GM23248 (cell line): Measurements from ENCODE around the gene TMEM43. TPM values are rescaled to one million over a fixed set of nuclear protein-coding genes. Genes with fewer than 3 reads are reported as not detected.
"Not testable (repeated sequence)": the region's sequence is repeated elsewhere in the genome, so short reads cannot be mapped to it uniquely, and the experiment has no call there.

Experiments used
- DNase-seq: peaks from one replicate; pipeline ENCODE4 v3.0.0-alpha.2; 2015
- H2AFZ ChIP-seq: fragments of 200-600 bp; sonication (generic); 2 replicates; pipeline ENCODE4 v1.6.1; 2016; ENCODE audit warnings: antibody characterized with exemption
- H3F3A ChIP-seq: fragments of 200-600 bp; sonication (generic); 2 replicates; pipeline ENCODE4 v1.6.1; 2016; ENCODE audit warnings: mild to moderate bottlenecking, antibody characterized with exemption, mixed run types; ENCODE audit not compliant: insufficient read depth
- H3K27ac ChIP-seq: fragments of 200-600 bp; sonication (generic); 2 replicates; pipeline ENCODE4 v1.5.1; 2016; ENCODE audit warnings: mild to moderate bottlenecking
- H3K27me3 ChIP-seq: fragments of 200-600 bp; sonication (generic); replicated peaks from 2 replicates; pipeline ENCODE4 v1.6.1; 2016; ENCODE audit warnings: mild to moderate bottlenecking; ENCODE audit not compliant: insufficient read depth
- H3K36me3 ChIP-seq: fragments of 200-600 bp; sonication (generic); 2 replicates; pipeline ENCODE4 v1.6.1; 2016; ENCODE audit warnings: low read depth, mild to moderate bottlenecking
- H3K4me1 ChIP-seq: fragments of 200-600 bp; sonication (generic); 2 replicates; pipeline ENCODE4 v1.6.1; 2016; ENCODE audit warnings: mild to moderate bottlenecking; ENCODE audit not compliant: insufficient read depth
- H3K4me2 ChIP-seq: fragments of 200-600 bp; sonication (generic); one replicate; pipeline ENCODE4 v1.6.1; 2016; ENCODE audit warnings: mild to moderate bottlenecking; ENCODE audit not compliant: unreplicated experiment
- H3K4me3 ChIP-seq: fragments of 200-600 bp; sonication (generic); 2 replicates; pipeline ENCODE4 v1.5.1; 2016; ENCODE audit warnings: mild to moderate bottlenecking
- H3K79me2 ChIP-seq: fragments of 200-600 bp; sonication (generic); 2 replicates; pipeline ENCODE4 v1.6.1; 2016; ENCODE audit warnings: mild to moderate bottlenecking; ENCODE audit not compliant: insufficient read depth
- H3K9ac ChIP-seq: fragments of 200-600 bp; sonication (generic); 2 replicates; pipeline ENCODE4 v1.6.1; 2016; ENCODE audit warnings: mild to moderate bottlenecking
- H3K9me2 ChIP-seq: fragments of 200-600 bp; sonication (generic); 2 replicates; pipeline ENCODE4 v1.6.1; 2016; ENCODE audit warnings: mixed run types, mild to moderate bottlenecking, moderate library complexity; ENCODE audit not compliant: insufficient read depth
- H3K9me3 ChIP-seq: fragments of 200-600 bp; sonication (generic); one replicate; pipeline ENCODE4 v1.6.1; 2017; ENCODE audit warnings: low read depth
- H4K20me1 ChIP-seq: fragments of 200-600 bp; sonication (generic); 2 replicates; pipeline ENCODE4 v1.6.0; 2016; ENCODE audit not compliant: insufficient read depth
- EZH2 ChIP-seq: fragments of 200-600 bp; sonication (generic); IDR thresholded peaks from 2 replicates; pipeline ENCODE4 v1.6.1; 2018; ENCODE audit warnings: antibody characterized with exemption, mild to moderate bottlenecking; ENCODE audit not compliant: insufficient read depth, poor library complexity, severe bottlenecking
- EZH2phosphoT487 ChIP-seq: fragments of 200-600 bp; sonication (generic); IDR thresholded peaks from 2 replicates; pipeline ENCODE4 v1.6.1; 2018; ENCODE audit warnings: antibody characterized with exemption, moderate library complexity, mild to moderate bottlenecking, low read depth; ENCODE audit not compliant: insufficient read depth
- WGBS, 2 experiments: methylation state at CpG; one replicate each; pipeline ENCODE4 v1.1.6; 2015 to 2017; ENCODE audit warnings: low lambda C conversion rate in 2 of 2, low coverage in 1 of 2; ENCODE audit errors: missing lambda C conversion rate in 2 of 2; 5-methylcytosine and 5-hydroxymethylcytosine counted together
- in situ Hi-C: fragments of 300-500 bp; cut with MboI; formaldehyde crosslinking; loops from 2 replicates; pipeline ENCODE4 v1.15.0; 2020
- polyA plus RNA-seq: library from polyadenylated mRNA; unstranded; fragments of >200 nt; fragmentation: Nextera tagmentation; extraction: Ambion mirVana; gene quantifications from 2 replicates; pipeline ENCODE4 v1.2.1, GENCODE V29; 2016
- total RNA-seq: library from RNA; depleted of rRNA; stranded (reverse); fragments of >200 nt; shearing (Covaris generic); gene quantifications from 2 replicates; pipeline ENCODE4 v1.2.3, GENCODE V29; 2014; rRNA removed

The TMEM43 gene, protein sequence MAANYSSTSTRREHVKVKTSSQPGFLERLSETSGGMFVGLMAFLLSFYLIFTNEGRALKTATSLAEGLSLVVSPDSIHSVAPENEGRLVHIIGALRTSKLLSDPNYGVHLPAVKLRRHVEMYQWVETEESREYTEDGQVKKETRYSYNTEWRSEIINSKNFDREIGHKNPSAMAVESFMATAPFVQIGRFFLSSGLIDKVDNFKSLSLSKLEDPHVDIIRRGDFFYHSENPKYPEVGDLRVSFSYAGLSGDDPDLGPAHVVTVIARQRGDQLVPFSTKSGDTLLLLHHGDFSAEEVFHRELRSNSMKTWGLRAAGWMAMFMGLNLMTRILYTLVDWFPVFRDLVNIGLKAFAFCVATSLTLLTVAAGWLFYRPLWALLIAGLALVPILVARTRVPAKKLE
- total RNA-seq: 166 and 203 TPM in 2 replicates
- polyA plus RNA-seq: 143 and 145 TPM in 2 replicates

DNA sequence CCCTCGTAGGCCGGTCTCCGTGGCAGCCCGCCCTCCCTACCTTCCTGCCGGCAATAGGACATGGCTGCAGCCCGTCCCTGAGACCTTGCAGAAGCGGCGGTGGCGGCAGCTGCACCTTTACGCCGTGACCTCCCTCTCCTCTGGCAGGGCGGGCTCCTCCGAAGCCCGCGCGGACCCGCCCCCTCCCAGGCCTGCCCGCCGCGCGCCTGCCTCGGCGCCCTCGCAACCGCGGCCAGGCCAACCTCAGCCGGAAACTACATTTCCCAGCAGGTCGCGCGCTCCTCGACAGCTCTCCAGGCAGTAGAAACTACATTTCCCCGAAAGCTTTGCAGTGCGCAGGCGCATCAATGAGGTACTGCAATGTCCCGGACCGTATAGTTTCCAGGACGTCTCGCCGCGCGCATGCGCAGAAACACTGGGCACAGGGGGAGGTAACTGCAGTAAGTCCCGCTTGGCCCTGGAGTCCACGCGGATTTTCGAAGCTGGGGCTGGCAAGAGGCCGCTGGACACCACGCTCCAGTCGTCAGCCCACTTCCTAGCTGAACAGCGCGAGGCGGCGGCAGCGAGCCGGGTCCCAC, at the start of gene TMEM43, which contains the start of gene CHCHD4:
TMEM43 (plus strand) TSS at position 438 of the 578 bp plus-strand sequence. CDS start 142 bp downstream, outside the sequence.
CHCHD4 (minus strand) TSS at position 256 of the 578 bp plus-strand sequence; CDS start at position 62, 194 bp downstream.
- no peaks in the 10 kb centered on the region; the same call in 1 of the 2 replicates for H4K20me1 ChIP-seq
- TF ChIP-seq EZH2: no peak
- TF ChIP-seq EZH2phosphoT487: no peak
- H3K9me2 ChIP-seq: no peaks in the 10 kb centered on the region
- peaks cover 23% of the 10 kb centered on the region for H3K4me1 ChIP-seq
- H3K79me2 ChIP-seq: peaks cover 74% of the 10 kb centered on the region
- in situ Hi-C loops: no loop called here
- H3K9ac ChIP-seq: peak within 1 kb of the TSS; percentile 93
- H2AFZ ChIP-seq: peak within 1 kb of the TSS; percentile 89
- peak within 1 kb of the TSS; percentile 95 for H3K4me2 ChIP-seq
- H3K27ac ChIP-seq: peak within 1 kb of the TSS; percentile 91
- DNase-seq: peak; percentile 99
- H3K36me3 ChIP-seq: peaks cover 11% of the 10 kb centered on the region
- no peaks in the 10 kb centered on the region for H3K9me3 ChIP-seq
- H3K27me3 ChIP-seq: no peaks in the 10 kb centered on the region
- H3K4me3 ChIP-seq: peak within 1 kb of the TSS; percentile 92
- H3F3A ChIP-seq: peaks cover 11% of the 10 kb centered on the region
- 1 to 2% methylated on average over 28 to 55 of the region's 55 CpGs for WGBS, 2 experiments

DNA sequence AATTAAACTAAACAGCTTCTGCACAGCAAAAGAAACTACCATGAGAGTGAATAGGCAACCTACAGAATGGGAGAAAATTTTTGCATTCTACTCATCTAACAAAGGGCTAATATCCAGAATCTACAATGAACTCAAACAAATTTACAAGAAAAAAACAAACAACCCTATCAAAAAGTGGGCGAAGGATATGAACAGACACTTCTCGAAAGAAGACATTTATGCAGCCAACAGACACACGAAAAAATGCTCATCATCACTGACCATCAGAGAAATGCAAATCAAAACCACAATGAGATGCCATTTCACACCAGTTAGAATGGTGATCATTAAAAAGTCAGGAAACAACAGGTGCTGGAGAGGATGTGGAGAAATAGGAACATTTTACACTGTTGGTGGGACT, 49.6 kb upstream of the TMEM43 start:
- H3K4me3 ChIP-seq, H3K9me2 ChIP-seq, H2AFZ ChIP-seq, in situ Hi-C loops, H3K27me3 ChIP-seq, H3K9me3 ChIP-seq, H4K20me1 ChIP-seq, DNase-seq, H3K4me1 ChIP-seq, H3K27ac ChIP-seq, H3K9ac ChIP-seq, H3K79me2 ChIP-seq, H3K36me3 ChIP-seq, H3K4me2 ChIP-seq, H3F3A ChIP-seq: not testable (repeated sequence)
- 32 to 33% methylated on average over 3 of the region's 3 CpGs for WGBS, 2 experiments

DNA sequence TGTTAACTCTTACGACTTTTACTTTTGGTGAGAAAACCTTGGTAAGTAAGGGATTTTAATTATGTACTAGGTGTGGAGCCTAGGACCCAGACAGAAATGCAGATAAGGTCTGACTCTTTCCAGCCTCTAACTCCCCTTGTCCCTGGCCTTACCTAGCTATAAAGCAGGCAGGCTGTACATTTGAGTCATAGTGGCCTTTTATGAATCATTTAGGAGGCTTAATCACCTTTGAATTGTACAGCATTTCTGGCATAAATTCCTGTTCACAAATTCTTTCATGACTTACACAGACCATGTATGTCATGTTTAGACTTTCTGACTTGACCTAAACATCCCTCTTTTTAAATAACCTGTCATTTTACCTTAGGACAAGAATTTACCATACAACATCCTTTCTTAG, 47.5 kb upstream of the TMEM43 start:
- no peak overlapping the region for H3K4me2 ChIP-seq
- no peaks in the 10 kb centered on the region for H3F3A ChIP-seq
- no peaks in the 10 kb centered on the region for H3K9me3 ChIP-seq
- TF ChIP-seq EZH2: no peak
- no peak for TF ChIP-seq EZH2phosphoT487
- H3K4me1 ChIP-seq: no peaks in the 10 kb centered on the region
- no peak overlapping the region for H3K4me3 ChIP-seq
- in situ Hi-C loops: no loop called here
- no peak overlapping the region for H2AFZ ChIP-seq
- no peaks in the 10 kb centered on the region for H3K9me2 ChIP-seq
- peak; percentile 8 for DNase-seq
- H3K27ac ChIP-seq: no peak overlapping the region
- H3K36me3 ChIP-seq: no peaks in the 10 kb centered on the region
- no peak overlapping the region for H3K9ac ChIP-seq
- 44 to 68% methylated on average over 1 of the region's 1 CpG for WGBS, 2 experiments
- no peaks in the 10 kb centered on the region for H4K20me1 ChIP-seq
- H3K79me2 ChIP-seq: no peaks in the 10 kb centered on the region
- no peaks in the 10 kb centered on the region for H3K27me3 ChIP-seq

DNA sequence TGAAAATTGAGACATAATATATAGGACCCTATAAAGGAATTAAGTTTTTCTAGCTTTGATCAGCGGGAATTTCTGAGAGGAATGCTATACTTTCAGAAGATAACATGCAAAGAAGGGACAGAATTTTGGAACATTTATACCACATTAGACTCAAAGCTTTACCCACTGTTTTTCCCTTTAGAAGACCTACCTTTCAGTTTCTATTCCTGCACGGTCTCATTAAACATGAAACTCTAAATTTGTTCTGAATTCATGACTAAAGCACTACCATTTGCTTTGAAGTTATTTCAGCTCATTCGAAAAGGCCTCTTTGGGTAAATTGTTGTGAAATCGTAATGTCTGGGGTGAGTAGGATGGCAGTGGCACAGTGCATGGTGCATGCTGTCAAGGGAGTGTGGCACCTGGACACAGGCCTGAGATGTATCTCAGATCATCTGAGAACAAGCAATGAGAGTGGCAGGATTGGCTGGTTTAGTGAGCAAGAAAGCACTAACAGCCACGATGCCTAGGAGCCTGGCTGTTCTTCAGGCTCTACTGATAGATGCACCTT, 42.7 kb upstream of the TMEM43 start:
- H3K27ac ChIP-seq: no peak overlapping the region
- H4K20me1 ChIP-seq: no peaks in the 10 kb centered on the region
- H3K27me3 ChIP-seq: no peaks in the 10 kb centered on the region
- H2AFZ ChIP-seq: no peak overlapping the region
- DNase-seq: no peak
- TF ChIP-seq EZH2phosphoT487 (no peak), EZH2 (no peak)
- no peaks in the 10 kb centered on the region for H3K4me1 ChIP-seq
- in situ Hi-C loops: no loop called here
- H3K9me3 ChIP-seq: no peaks in the 10 kb centered on the region
- H3K79me2 ChIP-seq: no peaks in the 10 kb centered on the region
- no peak overlapping the region for H3K9ac ChIP-seq
- H3K4me3 ChIP-seq: no peak overlapping the region
- H3K4me2 ChIP-seq: no peak overlapping the region
- no peaks in the 10 kb centered on the region for H3K9me2 ChIP-seq
- WGBS, 2 experiments: 48 to 61% methylated on average over 5 of the region's 5 CpGs
- no peaks in the 10 kb centered on the region for H3F3A ChIP-seq
- no peaks in the 10 kb centered on the region for H3K36me3 ChIP-seq

DNA sequence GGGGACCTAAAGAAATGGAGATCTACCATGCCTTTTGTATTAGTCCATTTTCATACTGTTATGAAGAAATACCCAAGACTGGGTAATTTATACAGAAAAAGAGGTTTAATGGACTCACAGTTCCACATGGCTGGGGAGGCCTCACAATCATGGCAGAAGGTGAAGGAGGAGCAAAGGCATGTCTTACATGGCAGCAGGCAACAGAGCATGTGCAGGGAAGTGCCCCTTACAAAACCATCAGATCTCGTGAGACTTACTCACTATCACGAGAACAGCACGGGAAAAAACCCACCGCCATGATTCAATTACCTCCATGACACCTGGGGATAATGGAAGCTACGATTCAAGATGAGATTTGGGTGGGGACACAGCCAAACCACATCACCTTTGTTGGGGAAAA, 37.4 kb upstream of the TMEM43 start:
- H3K9ac ChIP-seq, H3K9me2 ChIP-seq, H3K4me2 ChIP-seq, H3K36me3 ChIP-seq, H3K79me2 ChIP-seq, H3K27ac ChIP-seq, H3K27me3 ChIP-seq, H3K4me3 ChIP-seq, H2AFZ ChIP-seq, in situ Hi-C loops, DNase-seq, H4K20me1 ChIP-seq, H3F3A ChIP-seq, H3K4me1 ChIP-seq, H3K9me3 ChIP-seq: not testable (repeated sequence)
- 41 to 45% methylated on average over 5 of the region's 5 CpGs for WGBS, 2 experiments

DNA sequence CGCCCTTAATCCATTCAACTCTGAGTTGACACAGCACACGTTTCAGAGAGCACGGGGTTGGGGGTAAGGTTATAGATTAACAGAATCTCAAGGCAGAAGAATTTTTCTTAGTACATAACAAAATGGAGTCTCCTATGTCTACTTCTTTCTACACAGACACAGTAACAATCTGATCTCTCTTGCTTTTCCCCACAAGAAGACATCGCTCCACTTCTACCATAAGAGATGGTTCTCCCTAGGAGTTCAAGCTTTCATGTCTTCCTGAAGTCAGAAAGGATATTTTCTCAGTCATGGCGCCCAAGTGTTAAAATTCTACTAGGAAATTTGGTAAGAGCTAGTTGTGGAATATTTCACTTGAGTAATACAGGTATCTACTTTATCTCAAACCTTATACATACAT, 32.9 kb upstream of the TMEM43 start:
- H2AFZ ChIP-seq, H3K4me3 ChIP-seq, H3K9ac ChIP-seq, in situ Hi-C loops, H3K27me3 ChIP-seq, H3K4me1 ChIP-seq, DNase-seq, H3F3A ChIP-seq, H3K36me3 ChIP-seq, H3K79me2 ChIP-seq, H3K9me3 ChIP-seq, H3K4me2 ChIP-seq, H3K9me2 ChIP-seq, H3K27ac ChIP-seq, H4K20me1 ChIP-seq: not testable (repeated sequence)
- WGBS, 2 experiments: 22 to 34% methylated on average over 3 to 5 of the region's 5 CpGs
